COLO668 (cell line): ENCODE measurements around the gene MFAP2.

ENCODE experiments used
- DNase-seq: peaks from one replicate; lab custom pipeline; 2025; ENCODE audit not compliant: unreplicated experiment; lab: John Stamatoyannopoulos, UW

Gene MFAP2

DNA sequence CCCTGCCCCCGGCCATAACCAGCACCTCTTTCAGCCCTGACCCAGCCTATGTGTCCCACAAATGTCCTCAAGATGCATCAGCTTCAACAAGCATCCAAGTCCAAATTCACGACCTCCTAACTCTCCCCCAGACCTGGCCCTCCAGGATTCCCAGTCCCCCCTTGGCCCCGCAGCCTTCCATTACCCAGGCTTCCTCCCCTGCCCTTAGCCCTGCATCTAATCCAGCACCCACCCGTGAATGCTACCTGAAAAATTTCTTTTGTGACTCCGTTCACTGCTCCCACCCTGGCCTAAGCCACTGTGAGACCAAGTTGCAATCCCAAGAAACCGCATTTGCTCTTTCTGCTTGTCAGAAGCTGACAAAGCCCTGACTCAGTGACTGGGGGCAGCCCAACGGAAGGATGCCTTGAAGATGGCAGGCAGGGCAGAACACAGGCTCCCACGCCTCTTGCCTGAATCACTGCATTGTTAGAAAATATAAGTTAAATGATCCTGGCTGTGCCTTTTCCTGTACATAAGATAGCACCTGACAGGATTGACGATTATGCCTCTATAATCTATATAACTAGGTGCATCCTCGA lies 939 bp upstream of the MFAP2 start:
- DNase-seq, result no peak

DNA sequence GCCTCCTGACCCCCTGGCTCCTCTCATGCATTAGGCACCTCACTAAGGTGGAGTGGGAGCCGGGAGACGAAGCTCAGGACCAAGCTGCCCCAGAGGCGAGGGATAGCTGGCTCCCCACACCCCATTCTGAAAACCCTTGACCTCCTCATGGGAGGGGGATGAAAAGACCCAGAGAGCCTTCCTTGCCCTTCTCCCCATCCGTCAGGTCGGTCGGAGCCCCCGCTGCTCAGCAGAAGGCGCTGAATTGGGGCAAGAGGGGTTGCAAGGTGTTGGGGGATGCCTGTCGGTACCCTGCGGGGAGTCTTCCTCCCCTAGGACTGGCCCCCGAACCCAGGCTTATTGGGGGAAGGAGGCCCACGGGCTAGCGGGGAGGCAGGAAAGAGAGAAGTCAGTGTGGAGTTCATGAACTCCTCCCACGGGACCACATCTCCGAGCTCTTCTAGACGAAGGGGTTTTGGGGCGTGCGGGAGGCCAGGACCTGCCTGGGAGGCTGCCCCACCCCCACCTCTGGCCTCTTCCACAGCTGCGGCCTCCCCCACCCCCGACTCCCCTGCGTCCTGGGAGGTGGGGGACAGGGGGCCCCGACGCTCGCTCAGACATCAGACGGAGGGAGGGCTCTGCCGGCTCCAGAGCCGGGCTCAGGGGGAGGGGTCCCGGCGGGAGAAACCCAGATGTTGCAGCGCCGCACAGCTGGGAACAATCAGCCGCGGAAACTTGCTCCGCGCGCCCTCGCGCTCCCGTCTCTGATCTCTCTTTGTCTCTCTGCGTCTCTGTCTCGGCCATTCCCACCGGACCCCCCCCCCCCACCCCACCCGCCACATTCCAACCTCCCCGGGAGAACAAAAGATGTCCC lies 719 bp downstream of the MFAP2 start:
- DNase-seq, result no peak

DNA sequence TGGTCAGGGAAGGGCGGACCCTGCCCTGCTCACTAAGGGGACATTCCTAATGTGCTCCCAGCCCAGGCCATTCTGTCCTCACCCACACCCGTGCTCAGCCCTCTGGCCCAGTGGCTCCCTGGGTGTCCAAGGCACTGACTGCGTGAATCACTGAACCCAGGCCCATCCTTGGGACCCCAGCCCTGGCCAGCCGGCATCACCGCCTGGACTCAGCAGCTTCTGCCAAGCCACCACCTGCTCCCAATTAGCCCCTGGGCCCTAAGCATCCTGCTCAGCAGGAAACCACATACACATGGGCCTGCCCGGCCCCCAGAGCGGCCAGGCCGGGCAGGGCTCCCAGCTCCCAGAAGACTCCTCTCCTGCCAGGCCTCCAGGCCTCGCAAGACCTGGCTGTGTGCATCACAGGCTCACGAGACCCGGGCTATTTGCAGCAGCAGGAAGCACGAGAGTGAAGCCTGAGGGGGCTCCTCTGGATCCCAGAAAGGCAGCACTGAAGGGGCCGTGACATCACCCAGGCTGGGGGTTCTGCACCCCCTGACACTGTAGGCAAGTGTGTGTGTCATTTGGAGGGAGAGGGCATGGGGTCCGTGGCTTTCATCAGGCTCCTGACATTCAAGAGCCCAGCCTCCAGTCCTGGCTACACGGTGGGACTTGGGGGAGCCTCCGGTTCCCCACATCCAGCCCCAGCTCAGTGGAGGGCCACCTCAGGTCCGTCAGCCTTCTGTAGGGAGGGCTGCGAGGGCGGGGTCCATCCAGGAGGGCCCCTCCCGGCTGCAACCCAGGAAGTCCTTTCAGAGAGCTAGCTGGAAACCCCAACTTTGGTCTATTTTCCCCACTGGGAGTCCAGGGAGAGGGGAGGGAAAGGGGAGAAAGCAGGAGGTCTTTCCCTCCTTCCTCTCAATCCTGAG lies 1.6 kb downstream of the MFAP2 start:
- DNase-seq, result no peak

DNA sequence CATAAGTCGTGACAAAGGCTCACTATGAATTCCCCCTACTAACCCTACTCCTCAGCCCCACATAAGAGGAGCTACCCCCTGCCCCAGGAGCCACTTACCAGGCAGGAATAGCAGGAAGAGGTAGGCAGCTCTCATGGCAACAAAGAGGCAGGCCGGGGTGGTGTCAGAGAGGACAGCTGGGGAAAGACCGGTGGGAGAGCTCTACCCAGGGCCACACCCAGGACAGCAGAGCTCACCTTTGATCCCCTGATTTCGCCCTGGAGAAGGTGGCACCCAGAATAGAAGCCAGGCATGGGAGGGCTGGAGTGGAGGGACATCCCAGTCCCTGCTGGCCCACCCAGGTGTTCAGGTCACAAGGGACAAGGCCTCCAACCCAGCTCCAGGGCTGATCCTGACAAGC lies 2.3 kb downstream of the MFAP2 start:
- DNase-seq, result no peak

DNA sequence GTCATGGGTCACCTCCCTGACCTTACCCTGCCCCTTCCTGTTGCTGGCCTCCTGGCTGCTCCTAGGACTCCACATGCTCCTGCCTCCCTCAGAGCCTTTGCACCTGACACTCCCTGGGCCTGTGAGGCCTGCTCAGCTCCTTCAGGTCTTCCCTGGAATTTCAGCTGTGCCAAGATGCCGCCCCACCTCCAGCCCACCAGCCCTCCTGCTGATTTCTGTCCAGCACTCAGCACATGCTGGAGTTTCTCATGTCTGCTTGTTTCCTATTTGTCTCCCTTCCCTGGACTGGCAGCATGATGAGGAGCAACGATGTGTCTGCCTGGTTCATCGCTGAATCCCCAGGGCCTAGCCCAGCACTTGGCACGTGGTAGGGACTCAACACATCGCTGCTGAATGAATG lies 3.0 kb downstream of the MFAP2 start:
- no peak for DNase-seq

GRCh38 chr1:16976966-16977365 lies 3.5 kb downstream of the MFAP2 start:
- no peak for DNase-seq

- DNase-seq, result no peak
These were observed 4.6 kb downstream of the MFAP2 start for GRCh38 chr1:16975838-16976237.

DNA sequence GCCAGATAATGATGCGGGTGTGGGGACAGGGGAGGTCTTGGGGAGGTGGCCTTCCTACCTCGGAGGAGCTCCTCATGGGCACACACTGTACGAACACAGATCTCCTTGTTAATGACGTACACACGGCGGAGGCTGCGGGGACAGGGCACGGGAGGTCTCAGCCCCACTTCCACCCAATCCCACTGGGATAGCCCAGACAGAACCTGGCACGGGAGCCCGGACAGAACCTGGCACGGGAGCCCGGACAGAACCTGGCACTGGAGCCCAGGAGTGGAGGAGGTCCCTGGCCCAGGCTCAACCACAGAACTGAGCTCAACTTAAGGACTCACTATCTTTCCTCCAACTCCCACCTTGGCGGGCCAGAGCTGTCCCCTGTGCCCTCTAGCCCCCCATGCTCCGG lies 5.2 kb downstream of the MFAP2 start:
- no peak for DNase-seq

- DNase-seq, result no peak
These were observed 7.2 kb downstream of the MFAP2 start for GRCh38 chr1:16973215-16973614.

- DNase-seq, result no peak
These were observed 8.1 kb downstream of the MFAP2 start for GRCh38 chr1:16972189-16972895.

DNA sequence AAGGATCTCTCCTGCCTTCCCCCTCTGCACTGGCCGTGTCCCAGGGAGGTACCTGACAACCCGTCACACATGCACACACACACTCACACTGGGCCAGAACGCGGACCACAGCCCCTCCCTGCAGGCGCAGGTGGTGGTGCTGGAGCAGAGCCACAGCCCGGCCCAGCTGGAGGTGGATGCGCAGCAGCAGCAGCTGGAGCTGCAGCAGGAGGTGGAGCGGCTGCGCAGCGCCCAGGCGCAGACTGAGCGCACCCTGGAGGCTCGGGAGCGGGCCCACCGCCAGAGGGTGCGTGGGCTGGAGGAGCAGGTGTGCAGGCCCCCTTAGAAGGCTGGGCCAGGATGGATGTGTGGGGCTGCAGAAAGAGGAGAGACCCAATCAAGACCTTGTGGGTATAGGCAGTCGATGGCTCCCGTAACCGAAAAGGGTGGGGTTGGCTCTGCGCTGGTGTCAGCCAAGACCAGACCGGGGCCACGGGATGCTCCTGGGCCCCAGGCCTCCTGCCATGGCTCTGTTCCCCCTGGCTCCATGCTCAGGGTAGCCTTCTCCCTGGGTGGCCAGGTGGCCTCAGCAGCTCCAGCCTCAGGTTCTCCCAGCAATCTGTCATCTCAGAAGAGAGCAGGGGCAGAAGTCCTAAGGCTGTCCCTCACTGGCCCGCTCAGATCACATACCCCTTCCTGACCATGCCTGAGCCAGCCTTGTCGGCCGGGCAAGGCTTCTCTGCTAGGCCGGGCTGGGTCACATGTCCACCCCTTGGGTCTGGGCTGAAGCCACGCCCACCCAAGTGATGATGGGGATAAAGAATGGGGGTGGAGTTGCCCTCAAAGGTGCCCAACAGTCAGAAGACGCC lies 8.9 kb downstream of the MFAP2 start:
- DNase-seq, result peak; percentile 67

- DNase-seq, result no peak
These were observed 10.1 kb downstream of the MFAP2 start for GRCh38 chr1:16970132-16970910.

- no peak for DNase-seq
These were observed 10.8 kb downstream of the MFAP2 start for GRCh38 chr1:16969651-16970050.

- DNase-seq, result no peak
These were observed 11.3 kb downstream of the MFAP2 start for GRCh38 chr1:16969057-16969611.

GRCh38 chr1:16968372-16968771 lies 12.0 kb downstream of the MFAP2 start:
- no peak for DNase-seq

GRCh38 chr1:16967962-16968361 lies 12.5 kb downstream of the MFAP2 start:
- DNase-seq, result no peak

DNA sequence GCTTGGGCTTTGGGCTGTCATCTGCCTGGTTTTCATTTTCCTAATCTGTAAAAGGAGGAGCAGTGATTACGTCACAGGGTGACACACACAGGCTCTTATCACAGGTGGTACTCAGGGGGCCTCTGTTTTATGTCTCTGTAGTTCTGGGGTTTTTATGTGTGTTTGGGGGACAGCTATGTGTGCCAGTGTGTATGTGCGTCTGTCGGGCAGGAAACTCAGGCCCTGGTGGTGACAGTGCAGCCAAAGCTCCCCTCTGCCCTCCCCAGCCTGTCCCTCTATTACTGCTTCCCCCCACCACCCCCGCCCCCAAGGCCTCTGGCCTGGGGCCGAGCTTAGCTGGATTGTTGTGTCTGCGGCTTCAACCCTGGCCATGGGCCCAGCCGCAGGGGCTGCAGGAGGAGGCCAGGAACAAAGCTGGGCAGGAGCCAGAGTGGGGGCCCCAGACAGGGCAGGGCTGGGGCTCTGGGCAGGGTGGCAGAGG lies 13.3 kb downstream of the MFAP2 start:
- no peak for DNase-seq

DNA sequence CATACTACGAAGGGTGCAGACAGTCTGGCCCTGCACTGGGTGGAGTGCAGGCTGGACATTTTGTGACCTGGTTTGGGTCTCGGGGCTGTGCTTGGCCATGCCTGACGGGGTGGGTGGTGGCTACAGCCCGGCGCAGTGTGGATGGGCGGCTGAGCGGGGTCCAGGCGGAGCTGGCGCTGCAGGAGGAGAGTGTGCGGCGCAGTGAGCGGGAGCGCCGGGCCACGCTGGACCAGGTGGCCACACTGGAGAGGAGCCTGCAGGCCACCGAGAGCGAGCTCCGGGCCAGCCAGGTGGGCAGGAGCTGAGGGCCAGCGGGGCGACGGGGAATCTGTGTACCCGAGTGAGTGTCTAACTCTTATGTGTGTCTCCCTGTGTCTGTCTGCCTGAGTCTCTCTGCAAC lies 14.1 kb downstream of the MFAP2 start:
- no peak for DNase-seq

DNA sequence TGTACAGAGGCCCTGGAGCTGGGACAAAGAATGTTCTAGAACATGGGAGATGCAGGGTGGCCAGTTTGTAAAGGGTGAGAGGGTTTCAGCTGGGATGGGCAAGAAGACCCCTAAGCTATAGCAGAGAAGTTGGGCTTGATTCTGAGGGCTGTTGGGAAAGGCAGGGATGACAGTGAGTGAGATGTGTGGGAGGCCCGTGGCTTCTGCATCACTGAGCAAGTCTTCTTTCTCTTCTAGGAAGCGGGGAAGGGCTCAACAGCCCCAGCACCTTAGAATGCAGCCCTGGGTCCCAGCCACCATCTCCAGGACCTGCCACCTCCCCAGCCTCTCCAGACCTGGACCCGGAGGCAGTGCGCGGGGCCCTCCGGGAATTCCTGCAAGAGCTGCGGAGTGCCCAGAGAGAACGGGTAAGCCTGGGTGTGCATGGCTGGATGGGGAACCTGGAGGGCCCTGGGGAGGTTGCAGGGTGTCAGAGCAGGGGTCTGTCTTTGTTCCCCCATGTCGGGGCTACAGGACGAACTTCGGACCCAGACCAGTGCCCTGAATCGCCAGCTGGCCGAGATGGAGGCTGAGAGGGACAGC lies 14.8 kb downstream of the MFAP2 start:
- DNase-seq, result no peak
